Measurements from ENCODE around the gene CD300H. TPM values are rescaled to one million over a fixed set of nuclear protein-coding genes. Genes with fewer than 3 reads are reported as not detected.
A peak's percentile ranks its signal among the peaks of the same experiment; 100 is the strongest.
"Not testable (repeated sequence)": the region's sequence is repeated elsewhere in the genome, so short reads cannot be mapped to it uniquely, and the experiment has no call there.

Gene CD300H
- total RNA-seq, 6 experiments from 2014 or later: 1.2 TPM; not detected in 5

GRCh38 chr17:74579900-74580299 is 12.6 kb upstream of the CD300H start:
- peak in 1 of 4 donors; percentile 40 for ATAC-seq
- no peaks in the 10 kb centered on the region for H3K4me1 ChIP-seq
- H3K27ac ChIP-seq: no peak overlapping the region
- H3K4me3 ChIP-seq: no peak overlapping the region
- TF ChIP-seq POLR2A (IDR thresholded peaks at IDR 0.05) (no peak), CTCF (IDR thresholded peaks at IDR 0.05) (no peak)
- no peaks in the 10 kb centered on the region for H3K9me3 ChIP-seq
- no peaks in the 10 kb centered on the region for H3K36me3 ChIP-seq
- H3K27me3 ChIP-seq: no peaks in the 10 kb centered on the region
- intact Hi-C loops (cut with DNase I): no loop called here
- WGBS (ENCODE audit: insufficient coverage, low coverage, low lambda C conversion rate, missing lambda C conversion rate): 47% methylated on average over 6 of the region's 7 CpGs
- no peak for DNase-seq

- H3K27ac ChIP-seq: no peak overlapping the region
- DNase-seq (no peak), ATAC-seq (no peak)
- no peaks in the 10 kb centered on the region for H3K36me3 ChIP-seq
- no peak overlapping the region for H3K4me3 ChIP-seq
- 42% methylated on average over 8 of the region's 9 CpGs for WGBS (ENCODE audit: insufficient coverage, low coverage, low lambda C conversion rate, missing lambda C conversion rate)
- no peaks in the 10 kb centered on the region for H3K9me3 ChIP-seq
- H3K4me1 ChIP-seq: no peaks in the 10 kb centered on the region
- intact Hi-C loops (cut with DNase I): no loop called here
- H3K27me3 ChIP-seq: no peaks in the 10 kb centered on the region
- no peak for TF ChIP-seq POLR2A (IDR thresholded peaks at IDR 0.05)
- TF ChIP-seq CTCF (IDR thresholded peaks at IDR 0.05): no peak
Measured at GRCh38 chr17:74578979-74579378, 11.7 kb upstream of the CD300H start.

GRCh38 chr17:74574489-74575142 is 7.3 kb upstream of the CD300H start:
- WGBS (ENCODE audit: insufficient coverage, low coverage, low lambda C conversion rate, missing lambda C conversion rate): 43% methylated on average over 4 of the region's 5 CpGs
- DNase-seq (no peak), ATAC-seq (no peak)
- no peaks in the 10 kb centered on the region for H3K36me3 ChIP-seq
- no peak overlapping the region for H3K27ac ChIP-seq
- no peaks in the 10 kb centered on the region for H3K9me3 ChIP-seq
- H3K4me3 ChIP-seq: no peak overlapping the region
- H3K4me1 ChIP-seq: no peaks in the 10 kb centered on the region
- no peaks in the 10 kb centered on the region for H3K27me3 ChIP-seq
- TF ChIP-seq CTCF (IDR thresholded peaks at IDR 0.05) (no peak), POLR2A (IDR thresholded peaks at IDR 0.05) (no peak)
- intact Hi-C loops (cut with DNase I): no loop called here

- ATAC-seq; H3K27me3 ChIP-seq; DNase-seq; intact Hi-C loops (cut with DNase I); H3K27ac ChIP-seq; H3K9me3 ChIP-seq; H3K4me3 ChIP-seq; H3K4me1 ChIP-seq; H3K36me3 ChIP-seq: not testable (repeated sequence)
Measured at GRCh38 chr17:74573635-74574034, 6.3 kb upstream of the CD300H start.

GRCh38 chr17:74573169-74573568 is 5.9 kb upstream of the CD300H start:
- DNase-seq: no peak
- ATAC-seq: no peak
- Histone ChIP-seq H3K36me3 (no peaks in the 10 kb centered on the region), H3K4me1 (no peaks in the 10 kb centered on the region), H3K4me3 (no peak overlapping the region), H3K9me3 (no peaks in the 10 kb centered on the region), H3K27ac (no peak overlapping the region), H3K27me3 (no peaks in the 10 kb centered on the region)
- intact Hi-C loops (cut with DNase I): no loop called here
- 56% methylated on average over 1 of the region's 3 CpGs for WGBS (ENCODE audit: insufficient coverage, low coverage, low lambda C conversion rate, missing lambda C conversion rate)
- TF ChIP-seq POLR2A (IDR thresholded peaks at IDR 0.05) (no peak), CTCF (IDR thresholded peaks at IDR 0.05) (no peak)
